NCI-H2171 treated with DMSO at 0.1 percent for 48 hours (cell line): Measurements from ENCODE around the gene BABAM2.

Experiments used
- DNase-seq: peaks from one replicate; lab custom pipeline; 2025; lab: John Stamatoyannopoulos, UW

BABAM2 gene

DNA sequence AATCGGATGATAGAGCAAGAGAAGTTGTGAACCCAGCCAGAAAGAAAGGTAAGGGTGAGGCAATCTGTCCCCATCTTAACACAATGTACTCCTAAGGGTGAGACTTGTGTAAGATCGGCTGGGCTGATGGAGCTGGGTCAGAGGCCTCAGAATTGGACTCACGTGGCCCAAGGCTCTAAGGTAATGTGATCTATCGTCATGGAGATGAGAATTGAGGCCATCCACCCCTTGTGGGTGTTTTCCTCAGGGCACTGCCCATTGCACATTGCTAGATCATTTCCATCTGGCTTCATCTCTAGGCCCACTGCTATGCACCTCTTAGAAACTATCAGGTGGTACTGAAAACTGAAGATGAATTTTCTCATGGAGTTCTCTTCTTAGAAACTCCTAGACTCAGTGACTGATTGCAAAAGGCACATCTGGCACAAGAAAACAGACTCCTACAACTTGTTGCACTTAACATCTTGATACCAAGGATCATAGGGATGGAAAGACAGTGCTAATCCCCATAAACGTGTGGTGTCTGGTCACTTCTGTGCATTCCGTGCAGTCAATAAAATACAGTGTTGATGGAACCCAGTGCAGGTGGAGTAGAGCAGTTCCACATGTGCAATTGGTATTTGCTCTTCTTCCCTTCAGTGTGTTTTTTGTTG lies 273.2 kb downstream of the BABAM2 start:
- DNase-seq: no peak

GRCh38 chr2:28164280-28164801 lies 273.8 kb downstream of the BABAM2 start:
- peak; percentile 92 for DNase-seq

DNA sequence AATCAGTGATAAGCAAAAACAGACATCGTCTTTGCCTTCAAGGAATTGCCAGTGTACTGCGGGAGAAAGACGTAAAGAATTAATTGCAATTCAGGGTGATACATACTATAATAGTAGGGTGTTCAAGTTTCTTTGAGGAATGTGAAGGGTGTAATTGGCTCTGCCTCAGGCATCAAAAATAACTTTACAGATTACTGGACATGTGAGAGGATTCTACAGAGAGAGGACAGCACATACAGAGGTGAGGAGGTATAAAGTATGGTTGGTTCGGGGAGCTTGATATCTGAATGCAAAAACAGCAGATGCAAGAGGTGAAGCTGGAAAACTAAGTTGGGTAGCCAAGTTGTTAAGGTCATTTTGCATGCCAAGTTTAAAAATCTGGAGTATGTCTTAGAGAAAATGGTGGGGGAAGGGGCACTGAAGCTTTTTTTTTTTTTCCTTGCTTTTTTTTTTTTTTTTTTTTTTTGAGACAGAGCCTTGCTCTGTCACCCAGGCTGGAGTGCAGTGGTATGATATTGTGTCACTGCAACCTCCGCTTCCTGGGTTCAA lies 274.6 kb downstream of the BABAM2 start:
- DNase-seq: no peak

DNA sequence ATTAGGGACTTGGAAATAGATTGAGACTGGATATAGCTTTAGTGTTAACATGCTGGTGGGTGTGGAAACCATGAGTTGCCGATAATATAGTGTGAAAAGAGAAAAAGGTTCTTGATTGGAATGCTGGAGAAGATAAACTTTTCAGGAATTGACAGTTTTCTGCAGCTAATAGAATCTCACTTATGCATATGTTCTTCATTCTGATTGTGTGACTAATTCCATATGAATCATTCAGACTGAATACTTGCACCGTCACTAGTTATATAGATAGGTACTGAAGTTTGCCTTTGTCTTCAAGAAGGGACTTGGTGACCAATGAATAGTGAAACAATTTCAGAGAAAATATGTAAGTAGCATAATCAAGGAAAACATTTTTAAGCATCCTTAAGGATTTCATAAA lies 276.4 kb downstream of the BABAM2 start:
- no peak for DNase-seq

DNA sequence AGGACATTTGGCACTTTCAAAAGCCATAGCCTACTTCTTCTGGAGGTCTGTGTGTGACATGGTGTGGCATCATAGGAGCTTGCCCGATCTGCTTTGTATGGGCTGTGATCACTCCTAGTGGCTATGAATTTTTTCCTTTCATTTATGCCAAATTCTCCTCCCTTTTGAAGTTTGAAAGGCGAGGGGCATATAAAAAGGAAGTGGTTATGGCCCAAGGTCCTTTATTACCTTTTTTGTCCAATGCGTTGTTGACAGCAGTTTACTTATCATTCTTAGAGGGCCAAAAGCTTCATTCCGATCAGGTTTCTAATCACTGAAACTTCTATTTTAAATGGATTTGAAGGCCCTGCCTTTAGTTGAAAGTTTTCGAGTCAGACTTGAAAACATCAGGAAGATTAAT lies 277.8 kb downstream of the BABAM2 start:
- no peak for DNase-seq

- no peak for DNase-seq
These were observed 279.0 kb downstream of the BABAM2 start for GRCh38 chr2:28169492-28169891.

GRCh38 chr2:28172114-28172898 lies 281.8 kb downstream of the BABAM2 start:
- DNase-seq: no peak

- no peak for DNase-seq
These were observed 282.8 kb downstream of the BABAM2 start for GRCh38 chr2:28173377-28173776.

- no peak for DNase-seq
These were observed 283.7 kb downstream of the BABAM2 start for GRCh38 chr2:28174211-28174610.

DNA sequence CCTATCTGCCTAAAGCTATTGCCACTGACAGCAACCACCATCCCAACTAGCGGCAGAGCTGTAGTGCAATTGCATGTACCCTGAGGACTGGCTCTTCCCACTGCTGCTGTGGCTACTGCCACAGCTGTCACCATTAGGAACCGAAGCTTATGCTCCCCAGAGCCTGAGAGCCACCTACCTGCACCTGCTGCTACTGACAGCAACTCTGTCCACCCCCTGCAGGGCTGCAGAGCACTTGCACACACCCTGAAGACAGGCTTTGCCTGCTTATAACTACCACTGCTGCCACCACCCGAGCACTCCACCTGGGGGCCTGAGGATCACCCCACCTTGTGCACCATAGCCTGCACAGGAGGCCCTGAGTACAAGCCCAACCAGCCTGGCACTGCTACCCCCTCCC lies 284.5 kb downstream of the BABAM2 start:
- peak; percentile 67 for DNase-seq

GRCh38 chr2:28178946-28179345 lies 288.4 kb downstream of the BABAM2 start:
- DNase-seq: no peak

DNA sequence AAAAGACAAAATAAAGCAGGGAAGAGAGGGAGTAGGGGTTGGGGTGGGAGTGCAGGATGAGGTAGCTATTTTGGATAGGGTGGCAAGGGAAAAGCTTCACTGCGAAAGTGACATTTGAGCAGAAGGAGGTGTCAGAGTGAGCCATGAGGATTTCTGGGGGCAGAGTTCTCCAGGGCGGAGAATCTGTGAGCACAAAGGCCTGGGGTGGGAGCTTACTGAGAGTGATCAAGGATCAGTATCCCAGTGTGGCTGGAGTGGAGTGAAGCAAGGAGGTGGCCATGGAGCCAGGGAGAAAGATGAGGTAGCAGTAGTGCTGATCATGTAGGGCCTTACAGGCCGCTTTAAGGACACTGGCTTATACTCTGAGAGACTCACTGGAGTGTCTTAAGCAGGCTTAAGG lies 291.3 kb downstream of the BABAM2 start:
- no peak for DNase-seq

GRCh38 chr2:28182348-28182747 lies 291.8 kb downstream of the BABAM2 start:
- no peak for DNase-seq

GRCh38 chr2:28185153-28185552 lies 294.6 kb downstream of the BABAM2 start:
- no peak for DNase-seq

DNA sequence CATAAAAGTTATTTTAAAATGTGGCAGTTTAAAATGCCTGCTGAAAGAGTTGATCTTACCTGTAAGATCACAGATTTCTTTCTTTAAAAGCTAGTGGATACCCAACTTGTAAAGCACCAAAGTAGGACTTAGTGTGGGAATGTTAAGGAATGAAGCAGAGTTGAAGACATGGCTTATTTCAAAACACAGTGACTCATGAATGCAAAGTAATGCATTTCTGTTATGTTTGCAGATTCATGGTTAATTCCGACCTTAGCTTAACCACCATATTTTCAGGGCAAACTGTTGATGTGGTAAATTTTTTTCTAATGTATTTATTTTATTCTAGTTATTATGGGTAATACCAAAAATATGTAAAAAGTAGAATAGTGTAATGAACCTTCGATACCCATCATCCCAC lies 295.4 kb downstream of the BABAM2 start:
- no peak for DNase-seq

- DNase-seq: no peak
These were observed 296.7 kb downstream of the BABAM2 start for GRCh38 chr2:28187186-28187585.

- no peak for DNase-seq
These were observed 297.9 kb downstream of the BABAM2 start for GRCh38 chr2:28188436-28188835.

DNA sequence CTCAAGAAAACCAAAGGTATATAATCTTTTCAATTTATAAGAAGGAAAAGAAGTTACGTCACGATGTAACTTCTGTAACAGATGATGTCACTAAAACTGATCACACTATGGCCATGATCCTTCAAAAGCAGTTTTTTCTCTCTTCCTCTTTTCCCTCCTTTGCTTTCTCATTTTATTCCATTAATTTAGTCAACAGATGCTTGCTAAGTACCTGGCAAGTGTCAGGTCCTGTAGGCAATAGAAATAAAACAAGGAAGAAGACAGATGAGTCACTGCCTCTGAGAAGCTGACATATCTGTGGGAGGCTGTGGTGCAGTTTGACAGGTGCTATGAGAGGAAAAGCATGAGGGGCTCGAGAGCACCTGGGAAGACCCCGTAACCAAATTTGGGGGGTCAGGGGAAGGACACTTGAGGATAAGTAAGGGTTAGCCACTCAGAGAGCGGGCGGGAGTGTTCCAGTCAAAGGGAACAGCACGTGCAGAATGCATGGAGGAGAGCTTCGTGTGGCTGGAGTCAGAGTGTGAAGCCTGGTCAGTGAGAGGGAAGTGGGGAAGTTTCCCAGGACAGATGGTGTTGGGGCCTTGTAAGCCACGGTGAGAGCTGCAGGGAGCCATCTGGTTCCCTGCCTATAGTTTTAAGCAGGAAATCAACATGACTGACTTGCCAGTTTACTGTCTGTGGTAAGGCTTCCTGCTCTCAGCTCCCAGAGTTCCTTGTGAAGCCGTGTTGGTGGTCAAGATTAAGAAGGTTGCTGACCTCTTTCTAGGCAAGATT lies 303.3 kb downstream of the BABAM2 start:
- DNase-seq: peak; percentile 86

- DNase-seq: no peak
These were observed 309.6 kb downstream of the BABAM2 start for GRCh38 chr2:28199995-28200679.

DNA sequence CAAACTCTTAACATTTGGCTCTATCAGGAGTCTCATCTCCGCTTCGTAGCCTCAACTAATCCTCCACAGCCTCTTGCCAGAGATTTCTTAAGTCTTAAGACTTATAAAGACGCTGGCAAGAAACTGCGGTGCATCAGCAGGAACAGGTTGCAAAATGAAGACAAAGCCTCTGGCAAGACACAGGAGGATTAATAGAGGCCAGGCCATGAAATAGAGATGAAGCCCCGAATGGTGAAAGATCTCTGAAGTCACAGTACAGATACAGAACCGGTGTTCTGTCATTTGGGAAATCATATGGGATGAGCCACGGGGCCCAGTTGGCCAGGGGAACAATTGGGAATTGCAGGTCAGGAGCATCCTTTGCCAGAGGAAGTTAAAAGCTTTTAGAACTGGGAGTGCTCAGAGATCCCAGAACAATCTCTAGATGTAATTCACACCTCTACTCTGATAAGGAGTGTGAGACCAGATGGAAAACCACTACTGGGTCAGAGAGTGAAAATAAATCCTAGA lies 311.2 kb downstream of the BABAM2 start:
- DNase-seq: no peak

DNA sequence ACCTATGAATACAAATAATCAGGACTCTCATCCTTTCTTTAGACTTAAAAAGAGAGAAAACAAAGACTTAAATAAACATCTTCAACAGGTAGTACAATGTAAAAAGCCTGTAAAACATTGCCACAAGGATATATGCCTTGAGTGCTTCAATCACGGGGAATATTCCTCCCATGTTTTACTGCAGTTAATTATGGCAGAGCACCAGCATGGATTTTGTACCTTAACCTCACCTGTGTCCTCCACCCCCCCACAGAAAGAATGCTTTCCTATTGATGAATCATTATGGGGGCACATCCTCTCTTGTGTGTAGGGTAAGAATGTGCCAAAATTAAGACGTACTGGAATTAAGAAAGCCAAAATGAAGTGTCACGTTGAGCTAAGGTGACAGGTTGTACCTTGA lies 312.2 kb downstream of the BABAM2 start:
- DNase-seq: no peak

GRCh38 chr2:28206762-28207161 lies 316.2 kb downstream of the BABAM2 start:
- DNase-seq: peak; percentile 41
